Measurements from ENCODE around the gene MPLKIP.
"Not testable (repeated sequence)": the region's sequence is repeated elsewhere in the genome, so short reads cannot be mapped to it uniquely, and the experiment has no call there.

The MPLKIP gene

GRCh38 chr7:40134428-40135316 is at the start of gene MPLKIP, which contains the start of gene SUGCT:
TSS of gene MPLKIP (minus strand) at chr7:40134622. CDS start at chr7:40134567, 55 bp downstream.
TSS of gene SUGCT (plus strand) at chr7:40135005.
- peak; percentile 91 for DNase-seq

GRCh38 chr7:40182452-40182851 is 48.0 kb upstream of the MPLKIP start:
- no peak for DNase-seq

- DNase-seq = no peak
These were observed 42.6 kb upstream of the MPLKIP start for GRCh38 chr7:40177071-40177470.

- DNase-seq = no peak
These were observed 41.5 kb upstream of the MPLKIP start for GRCh38 chr7:40175725-40176510.

GRCh38 chr7:40175256-40175655 is 40.8 kb upstream of the MPLKIP start:
- not testable (repeated sequence) for DNase-seq

- not testable (repeated sequence) for DNase-seq
These were observed 38.7 kb upstream of the MPLKIP start for GRCh38 chr7:40173121-40173520.

- DNase-seq = not testable (repeated sequence)
These were observed 33.8 kb upstream of the MPLKIP start for GRCh38 chr7:40168266-40168665.

GRCh38 chr7:40167291-40167690 is 32.9 kb upstream of the MPLKIP start:
- no peak for DNase-seq

- no peak for DNase-seq
These were observed 30.8 kb upstream of the MPLKIP start for GRCh38 chr7:40165216-40165615.

GRCh38 chr7:40162516-40162915 is 28.1 kb upstream of the MPLKIP start:
- DNase-seq = no peak

GRCh38 chr7:40156988-40157387 is 22.6 kb upstream of the MPLKIP start:
- DNase-seq = no peak

GRCh38 chr7:40151504-40151903 is 17.1 kb upstream of the MPLKIP start:
- no peak for DNase-seq

GRCh38 chr7:40148671-40149070 is 14.2 kb upstream of the MPLKIP start:
- DNase-seq = no peak

GRCh38 chr7:40148247-40148580 is 13.8 kb upstream of the MPLKIP start:
- not testable (repeated sequence) for DNase-seq

- no peak for DNase-seq
These were observed 13.2 kb upstream of the MPLKIP start for GRCh38 chr7:40147371-40148246.

- not testable (repeated sequence) for DNase-seq
These were observed 11.2 kb upstream of the MPLKIP start for GRCh38 chr7:40145596-40146130.

GRCh38 chr7:40141916-40142315 is 7.5 kb upstream of the MPLKIP start:
- DNase-seq = not testable (repeated sequence)

- not testable (repeated sequence) for DNase-seq
These were observed 5.5 kb upstream of the MPLKIP start for GRCh38 chr7:40139891-40140290.

- DNase-seq = no peak
These were observed 4.6 kb upstream of the MPLKIP start for GRCh38 chr7:40138973-40139372.

GRCh38 chr7:40137563-40137962 is 3.1 kb upstream of the MPLKIP start:
- DNase-seq = no peak

- no peak for DNase-seq
These were observed 842 bp upstream of the MPLKIP start for GRCh38 chr7:40135317-40135610.

GRCh38 chr7:40133561-40134427 is 628 bp downstream of the MPLKIP start:
- DNase-seq = no peak

All from stimulated activated CD8-positive, alpha-beta memory T cell treated with anti-CD3 and anti-CD28 coated beads, Interleukin-4, amount 100 ng/mL, for 48 hours (primary cell).